GM18507 (cell line): ENCODE data around the gene CSNK2A1.

Experiments used
- DNase-seq: peaks from one replicate; pipeline ENCODE4 v3.0.0; 2011; ENCODE audit warnings: low read depth; ENCODE audit not compliant: insufficient read length; ENCODE audit errors: extremely low spot score
- FAIRE-seq: peaks from 2 replicates; lab custom pipeline; 2011; peaks lifted over from hg19 to GRCh38; lab: Jason Lieb, UNC

Gene CSNK2A1

DNA sequence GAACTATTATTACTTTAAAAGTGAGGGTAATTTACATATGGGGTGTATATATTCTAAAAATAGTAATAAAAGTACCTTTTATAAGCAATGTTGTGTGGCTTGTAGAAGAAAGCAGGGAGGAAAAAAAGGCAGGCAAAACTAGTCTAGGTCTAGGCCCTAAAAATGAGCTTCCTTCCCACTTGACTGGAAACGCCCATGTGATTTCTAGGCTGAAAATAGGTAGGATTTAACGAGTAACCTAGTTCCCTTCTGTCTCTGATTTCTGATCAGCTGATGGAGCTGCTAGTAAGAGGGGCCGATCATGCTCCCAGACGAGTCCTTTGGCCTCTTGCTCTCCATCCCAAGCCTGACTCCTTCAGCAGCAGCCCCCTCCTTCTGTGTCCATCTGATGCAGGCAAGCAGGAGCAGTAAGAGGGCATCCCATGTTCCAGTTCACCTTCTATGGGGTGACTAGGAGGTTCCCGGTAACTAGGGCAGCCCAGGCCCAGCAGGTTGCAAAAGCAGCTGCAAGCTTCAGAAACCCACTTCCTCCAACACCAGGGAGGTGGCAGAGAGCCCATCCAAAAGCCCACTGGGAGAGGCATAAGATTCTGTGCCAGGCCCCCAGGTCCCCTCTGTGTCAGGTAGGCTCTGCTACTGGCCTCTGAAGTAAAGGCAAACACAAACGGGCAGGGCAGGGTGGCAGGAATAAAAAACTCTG, 105.7 kb downstream of the CSNK2A1 start:
- FAIRE-seq (no peak), DNase-seq (no peak)

DNA sequence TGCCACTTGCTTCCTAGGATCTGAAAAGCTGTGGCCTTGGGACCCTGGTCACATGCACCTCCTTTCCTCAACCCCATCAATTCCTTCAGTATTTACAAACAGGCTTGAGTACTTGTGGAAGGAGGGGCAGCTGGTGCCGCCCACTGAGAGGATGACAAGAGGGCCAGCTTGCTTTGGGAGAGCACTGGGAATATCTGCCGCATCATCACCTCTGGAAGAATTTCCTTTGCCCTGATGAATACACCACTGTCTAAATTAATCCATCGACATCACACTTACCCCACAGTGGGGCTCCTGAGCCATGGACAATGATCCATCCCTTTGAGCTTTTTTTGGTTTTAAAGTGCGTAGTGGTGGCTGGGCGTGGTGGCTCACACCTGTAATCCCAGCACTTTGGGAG, 107.1 kb downstream of the CSNK2A1 start:
- FAIRE-seq = no peak
- DNase-seq = no peak

DNA sequence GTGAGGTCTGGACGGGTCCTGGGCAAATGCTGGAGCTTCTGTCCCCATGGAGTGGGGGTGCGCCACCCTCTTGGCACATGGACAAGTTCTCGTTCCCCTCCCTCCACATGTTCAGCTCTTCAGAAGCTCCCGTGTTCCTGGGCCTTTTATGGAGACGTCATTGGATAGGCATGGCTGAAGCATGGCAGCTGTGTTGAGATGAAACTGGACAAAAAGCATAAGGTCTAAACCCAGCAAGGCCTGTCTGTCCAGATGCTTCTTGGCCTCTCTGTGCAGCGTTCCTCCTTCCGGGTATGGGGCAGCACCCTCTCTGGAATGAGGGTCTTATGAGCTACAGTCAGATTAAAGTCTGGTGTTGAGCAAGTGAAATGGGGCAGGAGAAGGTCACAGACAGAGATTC, 108.0 kb downstream of the CSNK2A1 start:
- DNase-seq = no peak
- FAIRE-seq = no peak

DNA sequence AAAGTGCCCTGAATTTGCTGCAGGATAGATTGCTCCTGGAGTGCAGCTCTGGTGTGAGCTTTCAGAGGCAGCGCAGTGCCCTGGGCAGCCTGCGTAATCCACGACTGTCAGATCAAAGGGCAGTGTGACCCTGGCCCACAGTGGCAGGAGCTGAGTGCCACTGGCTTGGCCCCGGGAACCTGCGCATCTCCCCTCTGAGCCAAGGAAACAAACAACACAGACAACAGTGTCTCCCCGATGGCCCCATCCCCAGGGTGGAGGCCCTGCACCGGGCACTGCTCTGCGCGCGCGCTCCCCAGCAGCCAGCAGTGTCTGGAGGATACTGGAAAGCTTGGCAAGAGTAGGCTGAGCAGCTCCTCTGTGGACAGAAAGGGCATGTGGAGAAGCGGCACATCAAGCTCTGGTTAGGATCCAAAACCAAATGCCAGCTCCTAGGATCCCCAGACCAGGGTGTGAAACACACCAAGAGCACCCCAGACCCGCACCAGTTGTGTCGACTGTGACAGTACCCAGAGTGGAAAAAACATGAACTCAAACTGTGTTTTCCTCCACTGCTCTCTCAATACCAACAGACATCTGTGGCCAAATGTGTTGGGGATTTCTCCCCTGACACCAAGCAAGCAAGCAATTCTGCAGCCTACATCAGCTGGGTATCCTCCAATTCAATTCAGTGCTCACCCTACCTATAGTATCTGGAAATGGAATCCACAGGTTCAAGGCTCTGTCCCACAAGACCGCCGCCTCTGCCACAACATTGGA, 108.8 kb downstream of the CSNK2A1 start:
- FAIRE-seq = no peak

DNA sequence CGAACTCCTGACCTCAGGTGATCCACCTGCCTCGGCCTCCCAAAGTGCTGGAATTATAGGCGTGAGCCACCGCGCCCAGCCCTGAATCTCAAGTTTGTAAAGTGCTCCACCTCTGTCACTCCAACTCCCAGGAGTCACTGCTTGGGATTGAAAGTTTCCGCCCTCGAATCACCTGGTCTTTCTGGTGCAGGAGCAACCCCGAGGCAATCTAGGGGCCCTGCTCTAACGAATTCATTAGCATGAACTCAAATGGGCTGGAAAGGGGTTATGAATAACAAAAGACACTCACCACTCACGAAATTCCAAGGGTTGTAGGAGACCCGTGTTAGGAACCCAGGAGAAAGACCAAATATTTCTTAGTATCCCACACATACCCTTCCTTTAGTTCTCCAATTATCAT, 109.4 kb downstream of the CSNK2A1 start:
- FAIRE-seq = no peak
- DNase-seq = no peak

More for the DNA sequence above, 108.8 kb downstream of the CSNK2A1 start:
- DNase-seq = no peak

DNA sequence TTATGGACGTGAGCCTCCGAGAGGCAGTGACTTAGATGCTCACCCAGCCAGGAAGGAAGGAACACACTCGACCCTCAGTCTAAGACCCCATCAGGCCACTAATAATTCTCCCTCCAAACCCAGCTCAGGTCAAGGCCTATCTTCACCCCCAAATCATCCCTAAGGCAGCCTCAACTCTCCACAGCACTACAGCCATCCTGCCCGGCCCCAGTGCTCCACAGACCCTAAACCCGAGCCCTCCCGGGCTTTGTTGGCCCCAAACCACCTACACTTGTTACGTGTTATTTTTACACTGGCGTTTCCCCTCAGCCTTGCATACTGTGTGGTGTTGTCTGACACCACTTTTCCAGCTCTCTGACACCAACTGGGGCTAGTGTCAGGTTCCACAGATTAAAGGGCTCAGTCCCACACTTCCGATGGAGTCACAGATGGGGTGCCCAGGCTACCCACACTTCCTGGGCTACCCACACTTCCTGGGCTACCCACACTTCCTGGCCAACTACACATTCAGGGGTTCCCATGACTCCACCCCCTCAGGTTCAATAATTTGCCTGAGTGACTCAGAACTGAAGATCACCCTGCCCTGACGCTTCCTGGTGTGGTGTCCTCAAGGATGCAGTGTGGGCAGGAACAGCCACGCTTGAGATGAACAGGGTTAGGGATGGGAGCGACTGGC, 110.2 kb downstream of the CSNK2A1 start:
- DNase-seq = peak; percentile 72

DNA sequence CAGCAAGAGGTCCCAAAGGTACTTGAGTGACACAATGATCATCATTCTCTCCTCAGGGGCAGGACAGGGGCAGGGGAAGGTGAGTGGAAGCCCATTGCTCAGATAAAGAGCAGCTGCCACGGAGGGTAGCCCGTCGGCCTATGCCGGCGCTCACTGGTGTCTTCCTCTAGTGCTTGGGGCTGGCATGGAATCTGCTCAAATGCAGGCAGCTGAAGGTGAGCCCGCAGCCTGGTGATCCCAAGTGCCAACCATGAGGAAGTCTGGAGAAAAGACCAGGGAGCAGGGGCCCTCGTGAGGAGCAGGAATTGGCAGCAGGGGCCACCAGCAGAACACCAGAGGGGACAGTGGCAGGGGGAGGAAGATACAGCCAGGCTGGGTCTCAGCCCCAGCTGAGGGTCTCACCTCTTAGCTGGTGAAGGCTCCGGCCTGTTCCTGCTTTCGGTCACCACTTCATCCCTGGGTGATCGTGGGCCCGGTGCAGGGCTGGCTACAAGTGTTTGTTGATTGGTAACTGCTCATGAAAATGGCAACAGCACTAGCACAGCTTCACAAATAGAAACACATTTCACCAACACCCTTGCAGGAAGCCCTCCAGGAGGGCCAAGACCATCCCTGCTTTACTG, 110.8 kb downstream of the CSNK2A1 start:
- no peak for FAIRE-seq
- DNase-seq = no peak

More for the DNA sequence above, 110.2 kb downstream of the CSNK2A1 start:
- FAIRE-seq = peak; percentile 97

DNA sequence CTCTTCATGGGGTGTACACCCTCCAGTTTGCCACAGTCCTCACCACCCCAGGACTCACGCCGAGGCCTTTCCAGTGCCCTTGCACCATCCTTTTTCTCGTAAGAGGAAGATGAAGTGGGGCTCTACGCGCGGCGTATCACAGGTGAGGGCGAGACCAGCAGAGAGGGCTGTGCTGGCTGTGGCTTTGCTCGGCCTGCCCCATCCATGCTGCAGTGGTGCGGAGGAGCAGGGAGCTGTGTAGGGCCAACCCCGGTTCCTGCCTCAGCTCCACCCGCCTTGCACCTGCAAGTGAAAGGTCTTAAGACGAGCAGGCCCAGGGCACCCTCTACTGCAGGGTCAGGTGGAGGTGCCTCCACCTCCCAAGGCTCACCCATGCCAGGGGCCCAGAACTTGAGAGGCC, 111.4 kb downstream of the CSNK2A1 start:
- DNase-seq (no peak), FAIRE-seq (no peak)

DNA sequence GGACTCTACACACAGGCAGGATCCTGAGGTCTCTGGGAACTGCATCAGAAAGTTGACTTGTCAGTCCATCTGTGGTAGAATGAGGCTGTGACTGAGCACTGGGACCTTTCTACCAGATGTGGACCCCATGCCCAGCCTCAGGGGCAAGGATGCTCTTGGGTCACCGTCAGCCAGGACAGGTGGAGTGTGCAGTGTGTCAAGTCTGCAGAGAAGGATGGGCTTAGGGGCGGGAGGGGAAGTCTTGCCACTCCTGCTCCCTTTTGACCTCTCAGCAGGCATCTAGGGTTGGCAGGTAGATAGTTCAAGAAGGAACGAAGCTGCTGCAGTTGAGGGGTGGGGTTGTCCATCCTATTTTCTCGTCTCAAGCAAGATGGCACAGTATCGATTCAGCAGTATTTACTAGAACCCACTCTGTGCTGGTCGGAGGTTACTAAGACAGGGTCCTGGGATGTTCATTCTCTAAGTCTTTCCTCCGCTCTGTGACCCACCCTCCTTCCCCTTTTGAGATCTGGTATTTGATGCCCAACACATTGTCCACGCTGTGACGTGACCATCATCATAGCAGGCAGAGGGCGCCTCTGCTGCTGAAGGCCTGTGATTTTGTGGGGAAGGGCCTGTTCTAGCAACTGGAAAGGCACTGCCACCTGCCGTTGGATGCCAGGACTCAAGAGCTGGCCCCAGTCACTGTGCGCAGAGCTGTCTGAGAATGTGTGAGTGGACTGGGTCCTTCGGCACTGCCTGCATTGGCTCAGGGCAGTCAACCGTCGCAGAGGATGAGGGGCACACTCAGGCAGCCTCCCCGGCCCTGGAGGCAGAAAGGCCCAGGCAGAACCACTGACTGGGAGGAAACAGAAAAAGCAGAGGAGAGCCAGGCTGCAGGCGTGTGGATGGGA, 112.3 kb downstream of the CSNK2A1 start:
- no peak for DNase-seq
- no peak for FAIRE-seq

DNA sequence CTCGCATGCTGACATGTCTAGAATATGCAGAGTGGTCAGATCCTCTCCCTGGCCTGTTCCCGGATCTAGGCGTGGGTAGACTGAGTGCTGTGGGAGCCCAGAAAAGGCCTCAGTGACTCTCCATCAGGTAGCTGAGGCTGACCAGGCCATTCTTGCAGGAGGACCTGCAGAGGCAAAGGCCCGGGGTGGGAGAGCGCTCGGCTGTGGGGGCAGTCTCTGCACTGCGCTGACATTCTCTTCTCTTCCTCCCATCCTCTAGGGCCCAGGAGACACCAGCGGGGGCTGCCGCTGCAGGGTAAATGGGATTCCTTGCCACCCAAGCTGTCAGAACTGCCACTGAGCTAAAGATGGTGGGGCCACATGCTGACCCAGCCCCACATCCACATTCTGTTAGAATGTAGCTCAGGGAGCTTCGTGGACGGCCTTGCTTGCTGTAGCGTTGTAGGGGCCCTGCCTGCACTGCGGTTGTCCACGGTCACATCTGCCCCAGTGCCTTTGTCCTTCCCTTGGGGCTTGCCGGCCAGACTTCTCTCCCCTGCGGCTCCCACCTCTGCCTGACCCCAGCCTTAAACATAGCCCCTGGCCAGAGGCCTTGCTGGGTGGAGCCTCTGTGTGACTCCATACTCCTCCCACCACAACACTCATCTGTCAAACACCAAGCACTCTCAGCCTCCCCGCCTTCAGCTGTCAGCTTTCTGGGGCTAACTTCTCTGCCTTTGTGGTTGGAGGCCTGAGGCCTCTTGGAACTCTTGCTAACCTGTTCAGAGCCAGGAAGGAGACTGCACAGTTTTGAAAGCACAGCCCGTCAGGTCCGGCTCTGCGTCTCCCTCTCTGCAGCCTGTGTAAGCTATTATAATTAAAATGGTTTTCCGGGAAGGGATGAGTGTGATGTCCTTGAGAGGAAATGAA, 113.2 kb downstream of the CSNK2A1 start:
- no peak for DNase-seq
- FAIRE-seq = no peak

DNA sequence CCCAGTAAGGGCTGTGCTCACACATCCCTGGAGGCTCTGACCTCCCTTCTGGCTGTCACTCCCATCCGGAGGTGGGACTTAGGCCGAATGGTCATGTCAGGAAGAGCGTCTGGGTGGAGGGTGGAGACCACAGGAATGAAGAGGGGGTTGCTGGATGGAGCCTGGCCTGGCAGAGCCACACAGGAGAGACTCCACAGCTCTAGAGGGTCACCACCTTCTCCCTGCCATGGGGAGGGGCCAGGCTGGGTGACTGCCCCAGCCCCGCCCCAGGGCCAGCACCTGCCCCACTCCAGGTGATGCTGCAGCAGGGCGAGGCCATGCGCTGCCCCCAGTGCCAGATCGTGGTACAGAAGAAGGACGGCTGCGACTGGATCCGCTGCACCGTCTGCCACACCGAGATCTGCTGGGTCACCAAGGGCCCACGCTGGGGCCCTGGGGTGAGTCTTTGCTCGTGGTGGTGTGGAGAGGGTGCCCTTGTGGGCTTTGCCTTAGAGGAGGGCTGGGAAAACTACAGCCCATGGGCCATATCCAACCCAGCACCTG, 114.9 kb downstream of the CSNK2A1 start:
- DNase-seq = no peak
- FAIRE-seq = no peak

DNA sequence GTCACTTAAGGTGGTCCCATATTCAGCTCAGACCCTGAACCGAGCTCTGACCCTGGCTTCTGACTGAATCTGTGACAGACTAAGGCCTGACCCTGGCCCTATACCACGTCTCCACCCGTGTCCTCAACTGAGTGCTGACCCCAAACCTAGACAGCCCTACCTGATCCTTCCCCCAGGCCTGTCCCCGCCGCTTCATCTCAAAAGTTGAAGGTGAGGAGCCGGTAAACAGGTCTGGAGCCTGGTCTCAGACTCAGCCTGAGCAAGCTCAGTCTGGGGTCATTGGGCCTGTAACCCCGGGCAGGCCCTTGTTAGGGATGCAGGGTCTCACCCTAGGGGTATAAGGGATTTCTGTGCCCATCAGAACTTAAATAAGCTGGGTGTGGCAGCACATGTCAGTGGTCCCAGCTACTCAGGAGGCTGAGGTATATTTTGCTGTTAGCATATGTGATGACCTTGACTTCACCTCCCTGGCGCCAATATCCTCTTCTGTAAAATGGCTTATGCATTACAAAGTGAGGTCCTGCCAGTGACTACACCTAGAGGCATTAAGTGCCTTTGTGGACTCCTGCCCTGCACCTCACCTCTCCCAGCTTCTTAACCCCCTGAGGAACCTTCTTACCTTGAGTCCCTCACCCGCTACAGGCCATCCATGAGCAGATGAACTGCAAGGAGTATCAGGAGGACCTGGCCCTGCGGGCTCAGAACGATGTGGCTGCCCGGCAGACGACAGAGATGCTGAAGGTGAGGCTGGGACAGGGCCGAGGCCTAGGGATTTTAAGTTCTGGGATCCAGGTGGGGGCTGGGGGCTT, 115.5 kb downstream of the CSNK2A1 start:
- FAIRE-seq (no peak), DNase-seq (no peak)

DNA sequence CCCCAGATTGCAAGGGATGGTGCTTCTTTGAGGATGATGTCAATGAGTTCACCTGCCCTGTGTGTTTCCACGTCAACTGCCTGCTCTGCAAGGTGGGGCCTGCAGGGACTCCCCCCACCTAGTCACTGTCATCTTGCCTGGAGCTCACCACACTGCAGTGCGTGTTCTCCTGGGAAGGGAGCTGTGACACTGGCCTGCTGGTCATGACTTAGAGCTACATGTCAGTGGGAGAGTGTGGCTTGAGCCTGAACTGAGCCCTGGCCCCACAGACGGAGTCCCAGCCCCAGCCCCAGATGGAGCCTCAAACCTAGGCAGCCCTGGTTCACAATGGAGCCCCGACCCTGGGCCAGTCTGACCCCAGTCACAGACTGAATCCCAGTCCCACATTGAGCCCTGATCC, 116.2 kb downstream of the CSNK2A1 start:
- FAIRE-seq = no peak
- DNase-seq = no peak

DNA sequence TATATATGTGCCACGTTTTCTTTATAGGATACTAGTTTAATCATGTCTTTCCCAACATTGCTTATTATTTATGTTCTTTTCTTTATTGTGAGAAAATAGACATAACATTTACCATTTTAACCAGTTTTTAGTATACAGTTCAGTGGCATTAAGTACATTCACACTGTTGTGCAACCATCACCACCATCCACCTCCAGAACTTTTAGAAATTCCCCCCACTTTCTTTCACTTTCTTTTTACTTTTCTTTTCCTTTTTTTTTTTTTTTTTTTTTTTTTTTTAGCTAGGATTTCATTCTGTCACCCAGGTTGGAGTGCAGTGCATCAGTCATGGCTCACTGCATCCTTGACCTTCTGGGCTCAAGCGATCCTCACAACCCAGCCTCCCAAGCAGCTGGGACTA, 117.0 kb downstream of the CSNK2A1 start:
- FAIRE-seq (no peak), DNase-seq (no peak)
